GM12878 (cell line): ENCODE measurements around the gene MGAT3.

Source experiments
- CTCF ChIP-seq, 3 experiments: IDR thresholded peaks in 2 of 3; conservative IDR thresholded peaks in 1 of 3; 2 replicates each; pipeline ENCODE4 v1.5.1; 2011; ENCODE audit warnings: low read depth in 3 of 3, low read length in 3 of 3, mild to moderate bottlenecking in 3 of 3, control low read depth in 2 of 3, moderate library complexity in 2 of 3, inconsistent platforms in 1 of 3, mixed read lengths in 1 of 3; ENCODE audit not compliant: control insufficient read depth in 2 of 3, insufficient read depth in 1 of 3; ENCODE audit errors: extremely low read depth in 1 of 3
- FOXM1 ChIP-seq: IDR thresholded peaks from 2 replicates; pipeline ENCODE4 v1.6.1; 2012; ENCODE audit warnings: low read depth, mild to moderate bottlenecking, inconsistent platforms, low read length, moderate library complexity
- NFIC ChIP-seq: IDR thresholded peaks from 2 replicates; pipeline ENCODE4 v1.6.1; 2012; ENCODE audit warnings: low read depth, mild to moderate bottlenecking, inconsistent platforms, low read length, moderate library complexity
- POLR2A ChIP-seq: IDR thresholded peaks from 2 replicates; pipeline ENCODE4 v1.6.1; 2011; ENCODE audit warnings: low read depth, mild to moderate bottlenecking, low read length
- POLR2AphosphoS5 ChIP-seq: IDR thresholded peaks from 2 replicates; pipeline ENCODE4 v1.6.1; 2011; ENCODE audit warnings: mild to moderate bottlenecking, low read length, inconsistent platforms
- PRDM15 ChIP-seq: fragments of 450-650 bp; formaldehyde crosslinking; IDR thresholded peaks from 2 replicates; pipeline ENCODE4 v1.4.0; 2020; ENCODE audit warnings: mild to moderate bottlenecking, moderate library complexity
- RAD21 ChIP-seq: IDR thresholded peaks from 2 replicates; pipeline ENCODE4 v1.6.1; 2011; ENCODE audit warnings: mild to moderate bottlenecking, low read depth, low read length, moderate library complexity; ENCODE audit not compliant: insufficient read depth
- TCF12 ChIP-seq: IDR thresholded peaks from 2 replicates; pipeline ENCODE4 v1.6.1; 2011; ENCODE audit warnings: low read depth, mild to moderate bottlenecking, low read length
- ZBED1 ChIP-seq: IDR thresholded peaks from 2 replicates; pipeline ENCODE4 v1.6.1; 2016; ENCODE audit warnings: borderline replicate concordance
- ZBTB33 ChIP-seq: fragments of 450-650 bp; IDR thresholded peaks from 2 replicates; pipeline ENCODE4 v1.6.1; 2017; ENCODE audit warnings: mild to moderate bottlenecking

- TF ChIP-seq TCF12 (no peak), ZBED1 (no peak), ZBTB33 (no peak), CTCF (IDR thresholded peaks at IDR 0.05 in 2 of 3, conservative IDR thresholded peaks at IDR 0.05 in 1 of 3; ENCODE audit: control insufficient read depth in 2 of 3, extremely low read depth in 1 of 3, insufficient read depth in 1 of 3, low read depth in 3 of 3, low read length in 3 of 3) (no peak), PRDM15 (no peak), RAD21 (no peak), POLR2A (no peak; the same call in 1 of the 2 replicates), NFIC (no peak), FOXM1 (no peak), POLR2AphosphoS5 (no peak)
Observed at GRCh38 chr22:39529487-39529851, 72.7 kb downstream of the MGAT3 start.
